Fibroblast of lung (primary cell): ENCODE results near the gene FRMD4A.

Experiments
- CTCF ChIP-seq, 2 donors: IDR thresholded peaks in 1 of 2; conservative IDR thresholded peaks in 1 of 2; 1 replicate in 1 of 2; 2 replicates in 1 of 2; pipeline ENCODE4 v1.5.1; 2011 to 2012; ENCODE audit warnings: low read length in 2 of 2, control low read depth in 1 of 2, inconsistent platforms in 1 of 2, low read depth in 1 of 2, mild to moderate bottlenecking in 1 of 2
- EZH2 ChIP-seq: IDR thresholded peaks from 2 replicates; pipeline ENCODE4 v1.5.1; 2012; ENCODE audit warnings: low read length, control low read depth, mild to moderate bottlenecking; ENCODE audit errors: missing control alignments

DNA sequence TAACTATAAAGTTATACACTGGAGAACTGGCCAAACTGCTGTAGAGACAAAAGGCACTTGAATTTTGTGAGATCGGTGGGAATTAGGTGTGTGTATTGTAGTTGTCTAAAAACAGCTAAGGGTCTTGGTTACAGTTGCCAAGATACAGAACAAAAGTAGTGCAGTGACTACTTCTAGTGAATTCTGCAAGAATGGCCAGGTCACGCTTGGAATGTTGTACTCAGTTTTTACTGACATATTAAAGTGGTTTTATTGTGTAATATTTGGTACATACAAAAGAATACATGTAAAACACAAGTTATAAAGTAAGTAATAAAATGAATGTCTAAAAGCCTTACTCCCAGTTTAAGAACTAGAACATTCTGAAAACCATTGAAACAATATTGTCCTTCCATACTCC lies 701.6 kb downstream of the FRMD4A start:
- no peak for TF ChIP-seq CTCF (conservative IDR thresholded peaks at IDR 0.05 in 1 of 2, IDR thresholded peaks at IDR 0.05 in 1 of 2; ENCODE audit: low read depth in 1 of 2, low read length in 2 of 2)
- no peak for TF ChIP-seq EZH2
